Measurements from ENCODE around the gene KRTAP25-1.

KRTAP25-1 gene

GRCh38 chr21:30289215-30289614 is at the start of gene KRTAP25-1:
KRTAP25-1 (minus strand) TSS chr21:30289514; CDS start chr21:30289490, 24 bp downstream.
- no peak for DNase-seq (ENCODE audit: low spot score)

GRCh38 chr21:30338717-30339116 is 49.4 kb upstream of the KRTAP25-1 start:
- DNase-seq (ENCODE audit: low spot score), result no peak

- no peak for DNase-seq (ENCODE audit: low spot score)
These were observed 48.5 kb upstream of the KRTAP25-1 start for GRCh38 chr21:30337772-30338171.

- no peak for DNase-seq (ENCODE audit: low spot score)
These were observed 48.0 kb upstream of the KRTAP25-1 start, which contains the start of gene KRTAP27-1 for GRCh38 chr21:30337276-30337744. KRTAP27-1 (minus strand) TSS chr21:30337694; CDS start chr21:30337668, 26 bp downstream.

- DNase-seq (ENCODE audit: low spot score), result no peak
These were observed 47.3 kb upstream of the KRTAP25-1 start for GRCh38 chr21:30336596-30336995.

- no peak for DNase-seq (ENCODE audit: low spot score)
These were observed 44.4 kb upstream of the KRTAP25-1 start for GRCh38 chr21:30333736-30334135.

- no peak for DNase-seq (ENCODE audit: low spot score)
These were observed 43.4 kb upstream of the KRTAP25-1 start for GRCh38 chr21:30332681-30333080.

- no peak for DNase-seq (ENCODE audit: low spot score)
These were observed 40.0 kb upstream of the KRTAP25-1 start for GRCh38 chr21:30329203-30329875.

- no peak for DNase-seq (ENCODE audit: low spot score)
These were observed 37.1 kb upstream of the KRTAP25-1 start for GRCh38 chr21:30326390-30326789.

GRCh38 chr21:30320215-30320614 is 30.9 kb upstream of the KRTAP25-1 start, which contains the start of gene KRTAP26-1:
KRTAP26-1 (minus strand) TSS chr21:30320315; CDS start chr21:30320035, 280 bp downstream.
- no peak for DNase-seq (ENCODE audit: low spot score)

- DNase-seq (ENCODE audit: low spot score), result no peak
These were observed 26.4 kb upstream of the KRTAP25-1 start for GRCh38 chr21:30315701-30316100.

- no peak for DNase-seq (ENCODE audit: low spot score)
These were observed 17.6 kb upstream of the KRTAP25-1 start for GRCh38 chr21:30306884-30307283.

GRCh38 chr21:30305136-30305535 is 15.8 kb upstream of the KRTAP25-1 start:
- no peak for DNase-seq (ENCODE audit: low spot score)

- no peak for DNase-seq (ENCODE audit: low spot score)
These were observed 6.5 kb downstream of the KRTAP25-1 start, which contains the start of gene KRTAP24-1 for GRCh38 chr21:30282850-30283249. KRTAP24-1 (minus strand) TSS chr21:30282950; CDS start chr21:30282932, 18 bp downstream.

GRCh38 chr21:30271611-30272010 is 17.7 kb downstream of the KRTAP25-1 start:
- DNase-seq (ENCODE audit: low spot score), result no peak

GRCh38 chr21:30271156-30271555 is 18.2 kb downstream of the KRTAP25-1 start:
- no peak for DNase-seq (ENCODE audit: low spot score)

GRCh38 chr21:30269803-30270530 is 19.3 kb downstream of the KRTAP25-1 start:
- DNase-seq (ENCODE audit: low spot score), result no peak

- no peak for DNase-seq (ENCODE audit: low spot score)
These were observed 20.6 kb downstream of the KRTAP25-1 start for GRCh38 chr21:30268608-30269197.

GRCh38 chr21:30257773-30258172 is 31.5 kb downstream of the KRTAP25-1 start:
- DNase-seq (ENCODE audit: low spot score), result no peak

- DNase-seq (ENCODE audit: low spot score), result no peak
These were observed 33.2 kb downstream of the KRTAP25-1 start for GRCh38 chr21:30256100-30256499.

- no peak for DNase-seq (ENCODE audit: low spot score)
These were observed 33.6 kb downstream of the KRTAP25-1 start for GRCh38 chr21:30255679-30256078.

- no peak for DNase-seq (ENCODE audit: low spot score)
These were observed 37.5 kb downstream of the KRTAP25-1 start for GRCh38 chr21:30251781-30252180.

GRCh38 chr21:30249936-30250335 is 39.4 kb downstream of the KRTAP25-1 start:
- no peak for DNase-seq (ENCODE audit: low spot score)
